GM06990 (cell line): ENCODE measurements around the gene MAP4.

Experiments used
- DNase-seq: peaks from one replicate; pipeline ENCODE4 v3.0.0-alpha.2; 2011; ENCODE audit not compliant: insufficient read length; ENCODE audit errors: extremely low read depth
- H3K27me3 ChIP-seq: replicated peaks from 2 replicates; pipeline ENCODE4 v1.6.0; 2011; ENCODE audit warnings: low read length; ENCODE audit not compliant: control insufficient read depth, insufficient read depth
- H3K36me3 ChIP-seq: 2 replicates; pipeline ENCODE4 v1.5.1; 2011; ENCODE audit warnings: low read length; ENCODE audit not compliant: control insufficient read depth, insufficient read depth
- H3K4me3 ChIP-seq: replicated peaks from 2 replicates; pipeline ENCODE4 v1.5.1; 2011; ENCODE audit warnings: low read depth, mild to moderate bottlenecking, control low read depth, low read length
- TF ChIP-seq, protein P1 (sequence below): IDR thresholded peaks from 2 replicates; pipeline ENCODE4 v1.5.1; 2011; ENCODE audit warnings: low read length, control low read depth, mild to moderate bottlenecking, inconsistent platforms; ENCODE audit not compliant: insufficient read depth, poor library complexity, severe bottlenecking

MAP4 gene

DNA sequence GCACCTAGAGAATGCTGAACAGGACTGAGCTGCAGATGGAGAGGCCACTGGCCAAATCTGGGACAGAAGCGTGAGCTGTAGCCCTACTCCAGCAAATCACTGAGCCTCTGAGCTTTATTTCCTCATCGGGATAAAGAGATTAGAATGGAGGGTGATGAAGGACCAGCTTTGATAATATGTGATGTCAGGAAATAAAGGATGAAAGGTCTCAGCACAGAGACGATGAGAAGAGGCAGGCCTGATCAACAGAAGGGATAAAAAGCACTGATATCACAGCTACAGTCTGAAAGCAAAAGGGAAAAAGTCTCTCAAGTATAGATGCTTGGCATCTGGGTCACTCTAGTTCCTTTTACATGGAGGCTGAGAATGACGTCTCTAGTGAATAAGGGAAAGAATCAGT, 143.3 kb downstream of the MAP4 start:
- no peak overlapping the region for H3K4me3 ChIP-seq

DNA sequence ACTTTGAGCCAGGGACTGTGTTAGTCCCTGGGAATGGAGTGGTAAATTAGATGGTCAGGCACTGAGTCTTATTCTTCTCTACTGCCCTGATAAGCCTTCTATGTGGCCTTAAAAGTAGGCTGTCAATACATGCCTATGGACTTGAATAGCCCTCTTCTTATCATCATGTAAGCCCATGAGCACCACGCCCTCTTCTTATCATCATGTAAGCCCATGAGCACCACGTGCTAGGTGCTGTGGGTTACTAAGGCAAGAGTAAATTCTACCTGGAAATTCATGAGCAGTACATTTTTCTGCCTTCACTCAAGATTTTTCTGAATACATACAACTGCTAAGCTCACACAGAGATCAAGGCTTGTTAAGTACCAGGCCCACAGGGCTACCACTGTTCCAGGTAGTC, 144.8 kb downstream of the MAP4 start:
- Histone ChIP-seq H3K4me3 (no peak overlapping the region), H3K27me3 (no peaks in the 10 kb centered on the region), H3K36me3 (peaks cover 42% of the 10 kb centered on the region)
- TF ChIP-seq, protein P1, sequence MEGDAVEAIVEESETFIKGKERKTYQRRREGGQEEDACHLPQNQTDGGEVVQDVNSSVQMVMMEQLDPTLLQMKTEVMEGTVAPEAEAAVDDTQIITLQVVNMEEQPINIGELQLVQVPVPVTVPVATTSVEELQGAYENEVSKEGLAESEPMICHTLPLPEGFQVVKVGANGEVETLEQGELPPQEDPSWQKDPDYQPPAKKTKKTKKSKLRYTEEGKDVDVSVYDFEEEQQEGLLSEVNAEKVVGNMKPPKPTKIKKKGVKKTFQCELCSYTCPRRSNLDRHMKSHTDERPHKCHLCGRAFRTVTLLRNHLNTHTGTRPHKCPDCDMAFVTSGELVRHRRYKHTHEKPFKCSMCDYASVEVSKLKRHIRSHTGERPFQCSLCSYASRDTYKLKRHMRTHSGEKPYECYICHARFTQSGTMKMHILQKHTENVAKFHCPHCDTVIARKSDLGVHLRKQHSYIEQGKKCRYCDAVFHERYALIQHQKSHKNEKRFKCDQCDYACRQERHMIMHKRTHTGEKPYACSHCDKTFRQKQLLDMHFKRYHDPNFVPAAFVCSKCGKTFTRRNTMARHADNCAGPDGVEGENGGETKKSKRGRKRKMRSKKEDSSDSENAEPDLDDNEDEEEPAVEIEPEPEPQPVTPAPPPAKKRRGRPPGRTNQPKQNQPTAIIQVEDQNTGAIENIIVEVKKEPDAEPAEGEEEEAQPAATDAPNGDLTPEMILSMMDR = no peak
- no peak for DNase-seq

More for the DNA sequence above, 143.3 kb downstream of the MAP4 start:
- Histone ChIP-seq H3K36me3 (peaks cover 34% of the 10 kb centered on the region), H3K27me3 (no peaks in the 10 kb centered on the region)
- TF ChIP-seq, protein P1 = no peak
- DNase-seq = no peak

DNA sequence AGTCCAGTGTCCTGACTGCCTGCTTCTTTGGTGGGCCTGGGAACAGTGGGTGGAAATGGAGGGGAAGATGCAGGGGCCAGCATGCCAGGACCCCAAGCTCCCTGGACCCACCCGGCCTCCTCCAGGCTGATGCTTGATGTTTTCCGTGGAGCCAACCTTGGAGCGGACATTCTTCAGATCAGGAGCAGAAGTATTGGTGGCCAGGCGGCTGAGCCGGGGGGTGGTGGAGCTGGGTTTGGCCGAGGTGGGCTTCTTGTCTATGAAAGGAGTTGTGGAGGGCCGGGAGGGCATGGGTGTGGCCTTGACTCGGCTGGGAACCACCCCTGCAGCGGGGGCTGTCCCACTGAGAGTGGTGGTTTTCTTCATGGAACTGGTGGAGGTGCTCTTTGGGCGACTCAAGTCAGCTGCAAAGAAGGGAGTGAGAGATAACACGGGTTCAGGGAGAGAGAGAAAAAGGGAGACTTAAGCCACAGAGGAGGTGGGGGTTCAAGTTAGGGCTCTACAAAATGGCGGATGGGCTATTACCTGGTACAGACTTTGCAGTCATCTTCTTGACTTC, 145.4 kb downstream of the MAP4 start:
- Histone ChIP-seq H3K4me3 (no peak overlapping the region), H3K36me3 (peaks cover 42% of the 10 kb centered on the region), H3K27me3 (no peaks in the 10 kb centered on the region)
- DNase-seq = no peak
- TF ChIP-seq, protein P1 = no peak

DNA sequence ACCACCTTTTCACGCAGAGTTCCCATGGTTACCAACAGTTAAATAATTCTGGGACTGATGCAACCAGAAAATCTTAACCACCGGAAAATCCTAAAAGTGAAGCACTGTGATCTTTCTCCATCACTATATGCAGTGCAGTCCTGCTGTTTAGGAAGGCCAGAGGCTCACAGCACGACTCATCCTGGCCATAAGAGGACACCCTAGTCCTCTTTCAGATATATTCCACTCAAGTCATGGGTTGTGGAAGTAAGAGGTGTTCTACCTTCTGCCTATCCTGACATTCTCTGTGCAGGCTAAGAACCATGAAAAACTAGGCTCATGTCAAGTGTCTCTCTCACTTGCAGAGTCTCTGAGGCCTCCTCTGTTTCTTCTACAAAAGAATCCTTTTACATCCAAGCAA, 146.1 kb downstream of the MAP4 start:
- H3K27me3 ChIP-seq = no peaks in the 10 kb centered on the region
- H3K36me3 ChIP-seq = peaks cover 44% of the 10 kb centered on the region
- no peak overlapping the region for H3K4me3 ChIP-seq
- no peak for DNase-seq
- TF ChIP-seq, protein P1 = no peak

DNA sequence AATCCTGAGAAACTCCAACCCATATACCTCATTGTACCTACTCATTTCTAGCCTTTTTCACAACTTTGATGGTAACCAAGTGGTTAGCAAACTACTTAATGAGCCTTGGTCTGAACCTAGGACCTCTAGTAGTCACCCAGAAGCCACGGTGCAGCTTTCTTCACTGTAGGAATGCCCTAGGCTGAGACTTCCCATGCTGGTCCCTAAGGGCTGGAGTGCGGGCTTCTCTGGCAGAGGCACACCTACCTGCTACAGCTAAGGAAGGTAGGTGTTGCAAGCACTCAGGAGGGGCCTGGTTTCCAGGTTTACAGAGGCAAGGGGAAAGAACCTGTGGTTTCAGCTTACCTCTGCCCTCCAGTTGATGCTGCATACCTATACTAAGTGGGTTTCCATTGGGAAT, 147.9 kb downstream of the MAP4 start:
- peaks cover 47% of the 10 kb centered on the region for H3K36me3 ChIP-seq
- DNase-seq = no peak
- no peaks in the 10 kb centered on the region for H3K27me3 ChIP-seq
- H3K4me3 ChIP-seq = no peak overlapping the region
- TF ChIP-seq, protein P1 = no peak

DNA sequence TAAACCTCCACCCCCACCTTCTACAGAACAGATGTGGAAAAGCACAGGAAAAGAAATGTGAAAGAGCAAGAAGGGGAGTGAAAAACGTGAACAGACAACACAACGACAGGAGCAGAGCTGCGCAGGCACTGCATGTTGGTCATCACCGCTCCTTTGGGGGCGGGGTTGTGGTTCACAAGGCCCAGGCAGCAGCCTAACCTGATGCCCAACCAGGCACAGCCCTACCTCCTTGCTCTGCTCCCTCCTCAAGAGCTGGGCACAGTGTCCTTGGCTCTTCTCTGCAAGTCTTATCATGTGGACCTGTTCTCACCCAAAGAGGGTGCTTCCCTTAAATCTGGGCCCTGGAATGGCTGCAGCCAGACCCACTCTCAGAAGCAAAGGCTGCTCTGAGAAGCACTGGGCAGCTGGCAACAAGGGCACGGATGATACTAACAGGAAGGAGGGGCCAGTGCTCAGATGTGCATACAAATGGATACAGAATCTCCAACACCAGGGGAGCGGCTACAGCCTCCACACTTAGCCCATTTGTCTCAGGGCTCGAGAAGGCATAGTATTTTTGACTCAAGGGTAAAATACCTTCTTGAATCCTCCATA, 148.7 kb downstream of the MAP4 start:
- H3K36me3 ChIP-seq = peaks cover 45% of the 10 kb centered on the region
- DNase-seq = no peak
- H3K4me3 ChIP-seq = no peak overlapping the region
- H3K27me3 ChIP-seq = no peaks in the 10 kb centered on the region
- TF ChIP-seq, protein P1 = no peak
